ENCODE measurements around the gene DOCK4.

DNA sequence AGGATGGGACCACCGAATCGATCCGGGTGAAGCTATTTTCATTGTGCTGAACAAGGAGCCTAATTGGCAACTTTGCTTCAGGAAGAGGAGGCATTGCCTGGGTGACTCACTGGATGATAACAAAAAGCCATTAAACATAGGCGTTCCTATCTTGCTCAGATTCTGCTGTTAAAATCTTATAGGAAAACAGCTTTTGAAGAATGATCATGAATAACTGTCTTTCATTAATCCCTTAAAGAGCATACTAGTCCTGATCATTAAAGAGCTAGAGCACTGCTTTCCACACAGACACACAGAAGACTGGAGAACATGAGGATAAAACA, 469.7 kb downstream of the DOCK4 start:
- no peak for TF ChIP-seq EZH2phosphoT487 (IDR thresholded peaks at IDR 0.05; ENCODE audit: insufficient read depth, low read depth)
- no peak for TF ChIP-seq EZH2 (IDR thresholded peaks at IDR 0.05; ENCODE audit: insufficient read depth, poor library complexity, severe bottlenecking)
